Esophagus squamous epithelium (tissue), 5 donors: ENCODE data around the gene RBBP8NL. TPM values are rescaled to one million over a fixed set of nuclear protein-coding genes. Genes with fewer than 3 reads are reported as not detected.

Source experiments
- DNase-seq: peaks from one replicate; lab custom pipeline; 2025; lab: John Stamatoyannopoulos, UW
- H3K27ac ChIP-seq, 4 donors: fragments of 200-600 bp; sonication (generic); one replicate each; pipeline ENCODE4 v1.5.1; 2016 to 2019; ENCODE audit warnings: mild to moderate bottlenecking in 1 of 4
- H3K27me3 ChIP-seq, 4 donors: fragments of 200-600 bp; sonication (generic); 1 replicate in 3 of 4; 2 replicates in 1 of 4; pipeline versions ENCODE4 v1.5.1 to v1.6.0; 2017 to 2021; ENCODE audit warnings: antibody characterized with exemption in 1 of 4
- H3K36me3 ChIP-seq, 3 donors: fragments of 200-600 bp; sonication (generic); one replicate each; pipeline ENCODE4 v1.5.1; 2016 to 2019
- H3K4me1 ChIP-seq, 3 donors: fragments of 200-600 bp; sonication (generic); one replicate each; pipeline ENCODE4 v1.5.1; 2017 to 2019
- H3K4me3 ChIP-seq, 4 donors: fragments of 200-600 bp; sonication (generic); 1 replicate in 3 of 4; 2 replicates in 1 of 4; pipeline ENCODE4 v1.5.1; 2016 to 2019; ENCODE audit warnings: mild to moderate bottlenecking in 2 of 4, moderate library complexity in 1 of 4
- H3K9me3 ChIP-seq, 3 donors: fragments of 200-600 bp; sonication (generic); one replicate each; pipeline ENCODE4 v1.5.1; 2016 to 2019
- CTCF ChIP-seq, 6 experiments: fragments of 450-650 bp in 4 of 6; fragments of 200-600 bp in 2 of 6; sonication (generic) in 2 of 6; IDR thresholded peaks; one replicate each; pipeline ENCODE4 v1.5.1; 2016 to 2019; ENCODE audit warnings: antibody characterized with exemption in 6 of 6, mild to moderate bottlenecking in 4 of 6, moderate library complexity in 4 of 6
- POLR2A ChIP-seq, 4 donors: fragments of 450-650 bp; IDR thresholded peaks; one replicate each; pipeline ENCODE4 v1.6.1; 2017; ENCODE audit warnings: antibody characterized with exemption in 4 of 4, mild to moderate bottlenecking in 4 of 4, moderate library complexity in 3 of 4
- WGBS, 2 donors: methylation state at CpG; one replicate each; pipeline ENCODE4 v1.1.5; 2018; 5-methylcytosine and 5-hydroxymethylcytosine counted together
- intact Hi-C: fragments of 100-400 bp; cut with DNase I; formaldehyde crosslinking; loops from one replicate; pipeline ENCODE4 v1.15.0; 2022
- total RNA-seq, 4 donors: library from RNA; depleted of rRNA; stranded (reverse); fragments of >200 nt; gene quantifications; one replicate each; pipeline ENCODE4 v1.1.0, GENCODE V29; 2016
- donor health status: DM: yes; HTN: yes; CAD: no.

The RBBP8NL gene
- total RNA-seq, 4 donors from 2014 or later: 1.1 to 6.2 (median 4.0) TPM

- H3K36me3 ChIP-seq: no peaks in the 10 kb centered on the region
- no peak for TF ChIP-seq POLR2A (IDR thresholded peaks at IDR 0.05)
- no peak for TF ChIP-seq CTCF (IDR thresholded peaks at IDR 0.05)
- 0 to 20% methylated on average over 1 of the region's 24 CpGs for WGBS, 2 donors
- no peak overlapping the region for H3K27ac ChIP-seq
- intact Hi-C loops: no loop called here
- H3K4me3 ChIP-seq: no peak overlapping the region
- peaks cover 0 to 6% (median 0%) of the 10 kb centered on the region in 4 donors for H3K27me3 ChIP-seq
- peaks cover 18 to 26% (median 19%) of the 10 kb centered on the region in 3 donors for H3K4me1 ChIP-seq
- no peaks in the 10 kb centered on the region for H3K9me3 ChIP-seq
- no peak for DNase-seq
Observed at GRCh38 chr20:62411479-62412193, 15.7 kb downstream of the RBBP8NL start.

GRCh38 chr20:62410746-62411478, 16.4 kb downstream of the RBBP8NL start:
- TF ChIP-seq CTCF (IDR thresholded peaks at IDR 0.05) (no peak), POLR2A (IDR thresholded peaks at IDR 0.05) (no peak)
- DNase-seq: no peak
- no peaks in the 10 kb centered on the region for H3K9me3 ChIP-seq
- WGBS, 2 donors: 50 to 100% methylated on average over 2 to 4 of the region's 19 CpGs
- no peaks in the 10 kb centered on the region for H3K27me3 ChIP-seq
- no peak overlapping the region for H3K27ac ChIP-seq
- intact Hi-C loops: no loop called here
- no peak overlapping the region for H3K4me3 ChIP-seq
- no peaks in the 10 kb centered on the region for H3K36me3 ChIP-seq
- H3K4me1 ChIP-seq: peaks cover 25 to 34% (median 26%) of the 10 kb centered on the region in 3 donors

- H3K4me1 ChIP-seq: peaks cover 31 to 41% (median 34%) of the 10 kb centered on the region in 3 donors
- TF ChIP-seq CTCF (IDR thresholded peaks at IDR 0.05) (peak in 4 of 6 experiments; percentile 33 to 50 (median 40)), POLR2A (IDR thresholded peaks at IDR 0.05) (no peak)
- H3K36me3 ChIP-seq: no peaks in the 10 kb centered on the region
- H3K9me3 ChIP-seq: no peaks in the 10 kb centered on the region
- intact Hi-C loops: no loop called here
- DNase-seq: no peak
- no peaks in the 10 kb centered on the region for H3K27me3 ChIP-seq
- H3K4me3 ChIP-seq: no peak overlapping the region
- WGBS, 2 donors: 3 to 4% methylated on average over 4 to 9 of the region's 30 CpGs
- no peak overlapping the region for H3K27ac ChIP-seq
Observed at GRCh38 chr20:62409931-62410745, 17.2 kb downstream of the RBBP8NL start.

- Histone ChIP-seq H3K27me3 (no peaks in the 10 kb centered on the region), H3K36me3 (no peaks in the 10 kb centered on the region), H3K9me3 (no peaks in the 10 kb centered on the region), H3K4me3 (no peak overlapping the region), H3K27ac (no peak overlapping the region), H3K4me1 (peaks cover 31 to 46% (median 34%) of the 10 kb centered on the region in 3 donors)
- TF ChIP-seq CTCF (IDR thresholded peaks at IDR 0.05) (no peak), POLR2A (IDR thresholded peaks at IDR 0.05) (no peak)
- intact Hi-C loops: no loop called here
- no peak for DNase-seq
- WGBS, 2 donors: 78 to 81% methylated on average over 6 to 10 of the region's 12 CpGs
Observed at GRCh38 chr20:62409086-62409853, 18.1 kb downstream of the RBBP8NL start.
